Astrocyte (in vitro differentiated cells and primary cell): ENCODE measurements around the gene FRG2.

Experiments used
- EZH2 ChIP-seq: IDR thresholded peaks from 2 replicates; pipeline ENCODE4 v1.6.1; 2012; ENCODE audit warnings: mild to moderate bottlenecking, low read length, inconsistent platforms; ENCODE audit not compliant: insufficient read depth
- TF ChIP-seq, protein P1 (sequence below): IDR thresholded peaks from 2 replicates; pipeline ENCODE4 v1.5.1; 2011; ENCODE audit warnings: low read depth, mild to moderate bottlenecking, inconsistent platforms, low read length, moderate library complexity; ENCODE audit not compliant: insufficient read depth

- TF ChIP-seq, protein P1, sequence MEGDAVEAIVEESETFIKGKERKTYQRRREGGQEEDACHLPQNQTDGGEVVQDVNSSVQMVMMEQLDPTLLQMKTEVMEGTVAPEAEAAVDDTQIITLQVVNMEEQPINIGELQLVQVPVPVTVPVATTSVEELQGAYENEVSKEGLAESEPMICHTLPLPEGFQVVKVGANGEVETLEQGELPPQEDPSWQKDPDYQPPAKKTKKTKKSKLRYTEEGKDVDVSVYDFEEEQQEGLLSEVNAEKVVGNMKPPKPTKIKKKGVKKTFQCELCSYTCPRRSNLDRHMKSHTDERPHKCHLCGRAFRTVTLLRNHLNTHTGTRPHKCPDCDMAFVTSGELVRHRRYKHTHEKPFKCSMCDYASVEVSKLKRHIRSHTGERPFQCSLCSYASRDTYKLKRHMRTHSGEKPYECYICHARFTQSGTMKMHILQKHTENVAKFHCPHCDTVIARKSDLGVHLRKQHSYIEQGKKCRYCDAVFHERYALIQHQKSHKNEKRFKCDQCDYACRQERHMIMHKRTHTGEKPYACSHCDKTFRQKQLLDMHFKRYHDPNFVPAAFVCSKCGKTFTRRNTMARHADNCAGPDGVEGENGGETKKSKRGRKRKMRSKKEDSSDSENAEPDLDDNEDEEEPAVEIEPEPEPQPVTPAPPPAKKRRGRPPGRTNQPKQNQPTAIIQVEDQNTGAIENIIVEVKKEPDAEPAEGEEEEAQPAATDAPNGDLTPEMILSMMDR, result no peak
- no peak for TF ChIP-seq EZH2
These were observed 38.1 kb downstream of the FRG2 start for GRCh38 chr4:189988877-189989431.
